ENCODE results near the gene CTNND2.

The CTNND2 gene

DNA sequence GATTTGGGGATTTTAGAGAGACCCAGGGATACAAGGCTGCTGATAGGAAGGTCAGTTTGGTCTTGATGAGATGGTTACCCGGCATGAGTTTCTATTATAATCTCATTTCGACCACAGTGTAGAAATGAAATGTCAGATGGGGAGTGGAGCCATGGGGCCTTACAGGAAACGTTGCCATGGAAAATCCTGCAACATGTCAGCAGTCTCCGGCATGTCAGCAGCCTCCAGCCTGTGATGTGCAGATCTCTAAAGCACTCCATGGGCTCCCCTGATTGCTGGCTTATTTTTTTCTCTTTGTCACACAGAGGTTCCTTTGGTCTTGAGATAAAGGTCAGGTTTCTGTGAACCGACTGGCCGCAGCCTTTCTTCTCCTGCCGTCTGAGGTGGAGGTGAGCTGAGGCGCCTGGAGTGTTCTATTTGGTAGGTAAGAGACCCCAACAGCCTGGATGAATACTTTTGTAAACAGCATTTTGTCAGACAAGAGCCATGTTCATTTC, 934.5 kb downstream of the CTNND2 start:
- no peak for DNase-seq

DNA sequence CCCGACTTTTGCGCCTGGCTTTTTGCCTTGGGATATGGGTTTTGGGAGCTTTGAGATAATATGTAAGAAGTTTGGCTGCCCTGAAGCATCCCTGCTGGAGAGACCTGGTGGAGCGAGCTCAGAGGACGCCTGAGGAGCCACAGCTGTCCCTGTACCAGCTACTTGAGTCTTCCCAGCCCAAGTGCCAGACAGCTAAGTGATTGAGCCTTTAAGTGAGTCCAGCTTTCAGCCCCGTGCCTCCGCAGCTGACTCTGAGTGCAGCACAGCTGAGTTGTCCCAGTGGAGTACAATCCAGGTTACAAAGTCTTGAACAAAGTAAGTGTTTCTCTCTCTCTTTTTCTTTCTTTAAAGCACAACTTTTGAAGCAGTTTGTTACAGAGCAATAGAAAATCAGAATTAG, 939.4 kb downstream of the CTNND2 start:
- DNase-seq = no peak

DNA sequence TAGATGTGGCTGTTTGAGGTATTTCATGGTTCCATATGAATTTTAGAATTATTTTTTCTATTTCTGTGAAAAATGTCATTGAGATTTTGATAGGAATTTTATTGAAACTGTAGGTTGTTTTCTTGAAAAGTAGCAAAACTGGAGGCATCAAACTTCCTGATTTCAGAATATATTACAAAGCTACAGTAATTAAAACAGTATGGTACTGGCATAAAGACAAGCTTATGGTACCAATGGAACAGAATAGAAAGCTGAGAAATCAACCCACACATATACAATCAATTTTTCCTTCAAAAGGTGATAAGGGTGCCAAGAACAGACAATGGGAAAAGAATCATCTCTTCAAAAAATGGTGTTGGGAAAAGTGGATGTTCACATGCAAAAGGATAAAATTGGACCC, 945.5 kb downstream of the CTNND2 start:
- no peak for DNase-seq

DNA sequence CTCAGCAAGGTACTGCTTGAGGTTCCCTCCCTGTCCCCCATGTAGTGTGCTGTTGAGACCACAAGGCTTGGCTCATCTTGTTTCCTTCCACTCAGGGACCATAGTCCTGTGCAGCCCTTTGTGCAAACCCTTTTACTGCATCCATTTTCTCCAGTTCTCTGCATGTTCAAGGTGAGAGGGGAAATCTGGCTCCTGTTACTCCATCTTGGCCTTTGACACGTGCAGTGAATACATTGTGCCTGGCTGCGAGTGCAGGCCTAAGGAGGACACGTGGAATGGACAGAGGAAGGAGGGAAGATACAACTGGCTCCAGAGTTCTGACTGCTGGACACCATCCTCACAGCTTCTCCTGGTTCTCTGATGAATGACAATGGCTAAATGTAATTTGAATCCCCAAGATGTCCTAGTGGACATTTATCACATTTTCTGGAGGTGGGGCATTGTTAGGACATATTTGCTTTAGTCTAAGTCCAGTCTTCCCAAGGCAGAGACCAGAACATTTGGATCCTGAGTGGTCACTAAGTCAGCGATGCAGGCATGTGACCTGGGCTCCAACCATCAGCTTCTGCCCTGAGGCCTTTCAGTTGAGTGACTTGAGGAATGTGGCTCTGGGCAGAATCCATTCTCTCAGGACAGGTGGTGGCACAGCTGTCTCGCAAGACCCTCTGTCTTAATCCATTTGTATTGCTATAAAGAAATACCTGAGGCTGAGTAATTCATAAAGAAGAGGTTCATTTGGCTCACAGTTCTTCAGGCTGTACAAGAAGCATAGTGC, 954.2 kb downstream of the CTNND2 start:
- DNase-seq = no peak

DNA sequence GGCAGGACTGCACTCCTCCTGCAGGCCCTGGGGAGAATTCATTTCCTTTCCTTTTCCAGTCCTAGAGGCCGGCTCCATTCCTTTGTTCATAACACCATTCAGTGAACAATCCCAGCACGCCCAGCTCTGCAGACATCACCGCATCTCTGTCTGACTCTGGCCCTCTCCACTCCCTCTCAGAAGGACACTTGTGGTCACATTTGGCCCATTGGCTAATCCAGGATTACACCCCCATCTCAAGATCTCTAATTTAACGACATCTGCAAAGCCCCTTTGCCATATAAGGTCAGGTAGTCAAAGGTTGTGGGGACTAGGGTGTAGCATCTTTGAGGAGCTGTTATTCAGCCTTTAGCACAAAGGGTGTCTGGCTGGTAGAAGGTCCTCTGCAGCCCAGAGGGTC, 958.2 kb downstream of the CTNND2 start:
- no peak for DNase-seq

DNA sequence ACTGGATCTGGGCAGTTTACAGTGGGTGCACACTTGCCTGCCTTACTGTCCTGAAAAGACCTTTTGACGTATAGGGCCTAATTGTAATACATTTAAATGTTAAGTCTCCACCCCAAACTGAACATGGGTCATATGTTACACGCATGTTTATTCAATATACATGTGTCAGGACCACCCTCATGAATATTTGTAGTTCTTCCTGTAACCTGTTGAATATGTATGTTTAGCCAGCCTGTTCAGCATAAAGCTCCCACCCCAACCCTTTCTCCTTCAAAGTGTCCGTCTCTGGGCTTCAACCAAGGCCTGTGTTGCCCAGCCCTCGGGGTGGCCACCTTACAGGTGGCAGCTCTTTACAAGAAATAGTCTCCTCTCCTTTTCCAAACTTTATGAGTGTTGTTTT, 962.3 kb downstream of the CTNND2 start:
- no peak for DNase-seq

DNA sequence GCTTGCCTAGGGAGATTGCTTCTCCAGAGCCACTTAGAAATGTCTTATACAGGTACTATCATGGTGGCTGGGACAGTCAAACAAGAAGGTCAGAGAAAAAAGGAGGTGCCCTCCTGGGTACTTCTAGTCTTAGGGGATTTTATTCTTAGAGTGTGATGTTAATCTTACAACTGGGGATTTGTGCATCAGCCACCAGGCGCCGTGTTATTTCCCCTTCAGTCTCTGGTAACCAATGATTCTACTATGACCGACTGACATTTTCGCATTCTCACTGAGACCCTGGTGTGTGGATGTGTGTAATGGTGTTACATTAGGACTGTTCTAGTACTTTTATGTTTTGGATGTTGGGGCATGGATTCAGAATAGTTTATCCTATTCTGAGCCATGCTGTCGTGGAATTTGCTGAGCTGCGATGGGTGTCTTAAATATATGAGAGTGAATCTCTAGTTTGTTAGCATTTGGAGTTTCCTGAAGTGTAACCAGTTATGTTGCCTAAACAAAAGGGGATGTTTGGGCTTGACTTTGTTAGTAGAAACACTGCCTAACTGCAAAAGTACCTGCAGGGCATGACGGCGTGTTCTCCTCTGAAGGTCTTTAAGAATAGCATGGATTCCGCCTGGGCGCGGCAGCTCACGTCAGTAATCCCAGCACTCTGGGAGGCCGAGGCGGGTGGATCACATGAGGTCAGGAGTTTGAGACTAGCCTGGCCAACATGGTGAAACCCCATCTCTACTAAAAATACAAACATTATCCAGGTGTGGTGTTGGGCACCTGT, 968.0 kb downstream of the CTNND2 start:
- DNase-seq = no peak

DNA sequence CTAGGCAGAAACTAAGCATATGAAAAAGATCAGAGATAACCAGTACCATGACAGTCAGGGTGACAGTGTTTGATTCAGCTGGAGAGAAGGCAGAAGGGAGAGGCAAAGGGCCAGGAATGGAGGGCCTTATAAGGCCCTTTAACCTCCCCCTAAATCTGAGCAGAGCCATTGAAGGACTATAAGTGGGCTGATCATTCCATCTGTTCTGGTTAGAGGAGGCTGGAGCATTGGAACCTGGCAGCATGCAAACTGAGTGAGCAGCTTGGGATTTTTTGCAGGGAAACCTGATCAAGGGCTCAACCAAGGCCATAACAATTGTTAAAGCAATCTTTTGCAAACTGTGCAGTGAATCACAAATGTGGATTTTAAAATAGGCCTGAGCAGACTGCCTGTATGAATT, 968.7 kb downstream of the CTNND2 start:
- peak in 1 of 3 experiments; percentile 59 for DNase-seq

DNA sequence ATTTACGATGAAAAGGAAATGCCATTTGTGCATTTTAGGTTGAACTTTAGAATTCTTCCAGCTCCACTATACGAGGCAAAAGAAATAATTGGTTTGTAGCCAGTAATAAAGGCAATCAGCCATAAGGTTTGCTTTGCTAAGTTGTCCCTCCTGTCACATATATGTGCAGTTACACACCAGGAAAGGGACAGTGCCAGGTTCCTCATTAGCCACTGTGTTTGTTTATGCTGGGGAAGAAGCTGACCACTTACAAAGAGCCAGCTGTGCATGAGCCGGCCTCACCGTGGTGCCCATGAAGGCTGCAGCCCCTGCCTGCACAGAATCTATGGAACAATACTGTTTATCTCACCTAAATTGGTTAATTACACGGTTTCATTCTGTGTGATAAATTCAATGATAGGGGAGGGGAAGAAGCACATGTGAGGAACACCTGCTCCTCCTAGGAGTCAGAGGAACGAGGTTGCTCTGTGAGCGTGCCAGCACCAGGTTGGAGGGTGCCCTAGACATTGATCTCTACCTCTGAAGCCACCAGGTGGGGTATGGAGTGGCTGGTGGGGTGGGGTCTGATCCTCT, 969.4 kb downstream of the CTNND2 start:
- peak in 2 of 3 experiments; percentile 73 to 93 for DNase-seq

DNA sequence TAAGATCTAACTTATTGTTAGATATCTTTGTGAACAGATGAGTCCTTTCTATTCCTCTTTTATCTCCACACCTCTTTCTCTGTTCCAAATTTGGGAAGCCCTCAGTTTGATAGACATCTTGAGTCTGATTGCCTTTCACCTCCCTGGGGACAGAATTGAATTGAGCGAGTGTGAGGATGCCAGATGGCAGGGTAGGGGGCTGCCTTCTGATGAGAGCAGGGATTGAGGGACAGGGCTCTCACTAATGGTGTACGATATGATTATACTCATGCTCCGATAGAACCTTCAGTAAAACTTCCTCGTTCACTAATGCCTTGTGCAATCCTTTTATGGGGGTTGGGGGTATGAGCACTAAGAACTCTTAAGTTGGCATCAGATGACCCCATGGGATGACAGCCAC, 971.1 kb downstream of the CTNND2 start:
- no peak for DNase-seq

DNA sequence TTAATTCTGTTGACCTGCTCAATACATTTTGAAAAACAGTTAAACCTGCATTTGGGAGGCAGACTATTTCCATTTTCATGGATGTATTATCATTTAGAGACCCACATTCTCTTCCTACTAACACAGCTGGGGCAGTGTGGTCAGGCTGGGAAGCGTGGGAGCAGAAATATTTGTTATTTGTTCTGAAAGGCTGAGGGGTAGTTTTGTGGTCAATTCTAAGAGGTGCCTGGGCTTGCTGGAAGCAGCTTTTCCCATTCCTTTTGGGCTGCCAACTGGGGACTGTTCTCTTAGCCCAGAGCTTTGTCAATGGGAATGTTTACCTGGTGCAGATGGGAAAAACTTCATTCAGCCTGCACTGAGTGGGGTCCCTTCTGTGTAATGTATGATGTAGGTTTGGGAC, 971.8 kb downstream of the CTNND2 start:
- no peak for DNase-seq

DNA sequence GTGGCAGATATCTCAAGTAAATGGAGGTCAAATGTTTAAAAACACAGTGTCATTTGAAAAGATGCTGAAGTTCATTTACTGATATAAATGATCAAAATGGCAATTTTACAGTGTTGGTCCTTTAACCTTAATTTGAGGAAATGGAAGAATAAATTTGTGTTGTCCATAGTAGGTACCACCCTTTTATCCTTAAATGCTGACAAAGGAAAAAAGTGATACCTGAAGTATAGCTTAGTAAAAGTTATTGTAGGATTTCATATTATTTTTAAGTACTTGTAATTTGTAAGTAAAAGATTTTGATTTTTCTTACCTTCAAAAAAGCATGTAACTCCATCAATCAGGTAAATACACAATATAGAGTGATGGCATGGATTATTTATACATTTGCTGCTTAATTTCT, 976.6 kb downstream of the CTNND2 start:
- DNase-seq = no peak

DNA sequence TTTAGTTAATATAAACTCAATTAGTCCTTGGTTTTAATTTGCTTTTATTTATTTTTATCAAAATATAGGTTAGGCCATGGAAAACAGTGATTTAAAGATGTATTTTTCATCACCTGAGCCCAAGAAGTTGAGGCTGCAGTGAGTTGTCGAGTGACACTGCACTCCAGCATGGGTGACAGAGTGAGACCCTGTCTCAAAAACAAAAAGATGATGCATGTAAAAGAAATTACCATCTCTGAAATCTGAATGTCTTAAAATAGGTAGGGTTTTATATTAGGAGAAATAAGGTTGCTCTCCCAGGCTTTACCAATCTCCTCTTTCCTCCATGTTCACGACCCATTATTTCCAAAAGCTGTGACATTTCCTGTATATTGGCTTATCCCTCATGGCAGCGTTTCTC, 980.9 kb downstream of the CTNND2 start:
- no peak for DNase-seq
